Measurements from ENCODE around the gene USP34.

The USP34 gene

DNA sequence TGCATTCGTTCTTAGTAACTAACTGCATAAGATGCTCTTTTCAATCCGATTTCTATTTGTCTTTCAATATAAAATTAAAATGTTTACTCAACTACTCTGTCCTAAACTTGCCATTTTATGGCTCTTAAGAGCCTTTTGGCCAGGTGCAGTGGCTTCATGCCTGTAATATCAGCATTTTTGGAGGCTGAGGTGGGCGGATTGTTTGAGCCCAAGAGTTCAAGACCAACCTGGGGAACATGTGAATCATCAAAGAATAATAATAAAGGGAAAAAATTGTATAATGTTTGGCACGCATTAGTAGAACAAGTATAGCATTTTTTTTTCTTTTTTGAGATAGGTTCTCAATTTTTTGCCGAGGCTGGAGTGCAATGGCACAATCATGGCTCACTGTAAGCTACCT lies 216.4 kb downstream of the USP34 start:
- no peak overlapping the region for H3K27ac ChIP-seq
- TF ChIP-seq, protein P1, sequence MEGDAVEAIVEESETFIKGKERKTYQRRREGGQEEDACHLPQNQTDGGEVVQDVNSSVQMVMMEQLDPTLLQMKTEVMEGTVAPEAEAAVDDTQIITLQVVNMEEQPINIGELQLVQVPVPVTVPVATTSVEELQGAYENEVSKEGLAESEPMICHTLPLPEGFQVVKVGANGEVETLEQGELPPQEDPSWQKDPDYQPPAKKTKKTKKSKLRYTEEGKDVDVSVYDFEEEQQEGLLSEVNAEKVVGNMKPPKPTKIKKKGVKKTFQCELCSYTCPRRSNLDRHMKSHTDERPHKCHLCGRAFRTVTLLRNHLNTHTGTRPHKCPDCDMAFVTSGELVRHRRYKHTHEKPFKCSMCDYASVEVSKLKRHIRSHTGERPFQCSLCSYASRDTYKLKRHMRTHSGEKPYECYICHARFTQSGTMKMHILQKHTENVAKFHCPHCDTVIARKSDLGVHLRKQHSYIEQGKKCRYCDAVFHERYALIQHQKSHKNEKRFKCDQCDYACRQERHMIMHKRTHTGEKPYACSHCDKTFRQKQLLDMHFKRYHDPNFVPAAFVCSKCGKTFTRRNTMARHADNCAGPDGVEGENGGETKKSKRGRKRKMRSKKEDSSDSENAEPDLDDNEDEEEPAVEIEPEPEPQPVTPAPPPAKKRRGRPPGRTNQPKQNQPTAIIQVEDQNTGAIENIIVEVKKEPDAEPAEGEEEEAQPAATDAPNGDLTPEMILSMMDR (conservative IDR thresholded peaks at IDR 0.05): no peak

DNA sequence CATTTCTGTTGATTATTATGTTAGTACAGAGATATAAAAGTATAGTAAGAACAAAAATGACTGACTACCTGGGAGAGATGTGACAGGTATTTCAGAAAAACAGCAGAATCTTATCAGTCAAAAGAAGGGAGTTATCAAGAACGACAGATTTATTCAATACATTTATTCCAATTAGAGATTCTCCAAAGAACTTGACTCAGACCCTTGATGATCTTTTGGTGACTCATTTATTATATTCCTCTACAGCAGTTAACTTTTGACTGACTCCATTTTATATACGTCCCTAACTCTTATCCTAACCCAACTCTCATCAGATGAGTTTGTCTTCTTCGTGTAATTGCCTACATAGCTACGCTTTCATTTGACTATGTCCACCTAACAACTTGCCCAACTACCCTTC lies 217.8 kb downstream of the USP34 start:
- TF ChIP-seq, protein P1 (conservative IDR thresholded peaks at IDR 0.05): no peak
- H3K27ac ChIP-seq: no peak overlapping the region

DNA sequence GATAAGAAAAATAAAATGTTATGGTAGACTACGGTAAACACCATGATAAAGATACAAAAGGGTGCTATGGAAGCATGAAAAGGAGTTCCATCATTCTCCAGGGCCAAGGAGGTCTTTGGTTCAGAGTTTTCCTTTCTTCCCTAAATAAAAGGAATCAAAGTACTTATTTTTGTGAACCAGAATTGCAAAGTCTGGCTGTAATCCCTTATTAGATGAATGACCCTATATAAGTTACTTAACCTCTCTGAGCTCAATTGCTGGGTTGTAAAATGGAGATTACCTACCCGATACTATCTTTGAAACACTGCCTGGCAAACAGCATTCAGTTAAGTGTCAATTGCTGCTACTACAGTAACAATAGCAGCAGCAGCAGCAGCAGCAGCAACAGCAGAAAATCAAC lies 218.9 kb downstream of the USP34 start:
- TF ChIP-seq, protein P1 (conservative IDR thresholded peaks at IDR 0.05): no peak
- H3K27ac ChIP-seq: no peak overlapping the region

DNA sequence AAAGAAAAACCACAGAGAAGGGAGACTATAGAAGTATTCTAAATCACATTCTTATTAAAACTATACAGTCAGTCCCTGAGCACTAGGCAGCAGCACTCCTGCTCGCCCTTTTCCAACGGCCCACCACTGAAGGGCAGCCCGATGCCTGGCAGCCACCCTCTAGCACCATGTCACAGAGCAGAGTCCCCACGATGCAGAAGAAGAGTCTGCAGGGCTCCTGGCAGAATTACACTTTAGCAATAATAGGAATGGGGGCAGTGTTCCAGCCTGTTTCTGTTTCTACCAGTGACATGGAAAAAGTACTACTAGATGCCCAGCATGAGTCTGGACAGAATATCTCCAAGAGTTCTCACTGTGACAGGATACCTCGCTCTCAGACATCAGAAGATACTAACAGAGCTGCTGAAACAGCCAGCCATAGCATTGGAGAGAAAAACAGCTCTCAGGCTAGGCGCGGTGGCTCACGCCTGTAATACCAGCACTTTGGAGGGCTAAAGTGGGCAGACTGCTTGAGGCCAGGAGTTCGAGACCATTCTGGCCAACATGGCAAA lies 221.3 kb downstream of the USP34 start:
- H3K27ac ChIP-seq: no peak overlapping the region
- TF ChIP-seq, protein P1 (conservative IDR thresholded peaks at IDR 0.05): no peak

DNA sequence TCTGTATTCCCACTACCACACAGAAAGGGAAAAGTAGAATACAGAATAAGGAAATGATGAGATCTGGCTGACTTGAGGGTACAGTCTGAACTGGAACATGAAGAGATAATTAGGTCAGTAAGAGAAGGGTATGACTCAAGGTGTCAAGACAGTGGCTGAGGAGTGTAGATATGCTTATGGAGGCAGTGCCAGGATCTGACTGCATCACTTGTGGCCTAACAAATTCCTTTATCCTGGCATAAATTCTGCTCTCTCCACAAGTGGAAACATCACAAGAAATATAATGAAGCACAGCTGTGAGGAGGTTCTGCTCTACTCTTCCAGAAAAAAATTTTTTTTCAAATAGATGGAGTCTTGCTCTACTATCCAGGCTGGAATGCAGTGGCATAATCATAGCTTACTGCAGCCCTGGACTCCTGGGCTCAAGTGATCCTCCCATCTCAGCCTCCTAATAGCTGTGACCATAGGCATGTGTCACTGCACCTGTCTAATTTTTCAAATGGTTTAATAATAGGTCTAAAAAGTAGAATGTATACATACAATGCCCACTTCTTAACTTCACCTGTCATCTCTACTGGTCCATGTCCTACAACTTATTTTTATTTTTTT lies 223.6 kb downstream of the USP34 start:
- TF ChIP-seq, protein P1 (conservative IDR thresholded peaks at IDR 0.05): no peak
- H3K27ac ChIP-seq: no peak overlapping the region

DNA sequence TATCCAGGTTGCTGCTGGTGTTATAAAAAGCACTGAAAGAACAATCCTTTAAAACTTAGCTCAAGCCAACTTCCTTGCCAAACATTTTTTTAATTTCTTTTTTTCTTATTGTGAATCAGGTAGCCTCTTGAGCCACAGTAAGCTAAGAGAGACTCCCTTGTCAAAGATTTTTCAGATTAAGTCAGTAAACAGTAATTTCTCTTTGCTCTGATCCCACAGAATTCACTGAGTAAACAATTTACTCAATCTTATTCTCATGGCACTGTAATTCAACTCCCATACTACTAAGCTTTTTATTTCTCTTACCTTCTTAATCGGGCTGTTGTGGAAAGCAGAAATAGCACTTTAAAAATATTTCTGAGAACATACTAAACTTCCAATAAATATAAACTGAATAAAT lies 226.2 kb downstream of the USP34 start:
- TF ChIP-seq, protein P1 (conservative IDR thresholded peaks at IDR 0.05): no peak
- H3K27ac ChIP-seq: no peak overlapping the region

DNA sequence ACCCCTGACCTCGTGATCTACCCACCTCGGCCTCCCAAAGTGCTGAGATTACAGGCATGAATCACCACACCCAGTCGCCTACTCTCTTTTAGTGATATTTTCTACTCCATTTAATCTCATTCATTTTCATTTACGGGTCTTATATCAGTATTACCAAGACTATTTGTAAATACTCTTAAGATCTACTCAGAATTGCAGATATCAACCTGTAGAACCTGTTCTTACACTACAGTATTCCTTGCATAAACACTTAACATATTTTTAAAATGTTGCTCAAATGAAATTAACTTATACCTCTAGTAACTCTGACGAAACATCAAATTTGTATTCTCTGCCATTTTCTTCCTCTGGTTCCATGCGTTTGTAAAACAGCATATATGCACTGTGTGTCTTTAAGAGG lies 229.6 kb downstream of the USP34 start:
- no peak overlapping the region for H3K27ac ChIP-seq
- TF ChIP-seq, protein P1 (conservative IDR thresholded peaks at IDR 0.05): no peak
